IMR-90 (cell line): ENCODE data around the gene SPRED2. TPM values are rescaled to one million over a fixed set of nuclear protein-coding genes. Genes with fewer than 3 reads are reported as not detected.

Experiments used
- ATAC-seq: fragments of 200-7000 bp; cut with Tn5 transposase; 2 replicates; pipeline ENCODE4 v1.9.1; 2020; ENCODE audit warnings: low read depth, mild to moderate bottlenecking, moderate library complexity
- BruUV-seq: library from RNA; stranded (reverse); fragments of 400-500 nt; replicated peaks from 2 replicates; lab custom pipeline; 2021; lab: Mats Ljungman, UMichigan
- CTCF ChIA-PET: fragments of 300-600 bp; formaldehyde crosslinking; extraction: SDS; loops from one replicate; lab custom pipeline; 2021; ENCODE audit warnings: antibody characterized with exemption; lab: Yijun Ruan, JAX
- POLR2A ChIA-PET: fragments of 300-600 bp; sonication (Branson Sonifier 250); formaldehyde crosslinking; loops from one replicate; lab custom pipeline; 2022; ENCODE audit warnings: antibody characterized with exemption; ENCODE audit not compliant: unreplicated experiment; lab: Charles Lee
- DNase-seq: peaks from one replicate; pipeline ENCODE4 v3.0.0; 2013
- H2AFZ ChIP-seq: replicated peaks from 2 replicates; pipeline ENCODE3; 2013; ENCODE audit warnings: low read length, mild to moderate bottlenecking; ENCODE audit not compliant: poor library complexity
- H2AK5ac ChIP-seq: 2 replicates; pipeline ENCODE4 v1.6.1; 2013; ENCODE audit warnings: low read depth, low read length, inconsistent platforms
- H2AK9ac ChIP-seq: replicated peaks from 2 replicates; pipeline ENCODE3; 2013; ENCODE audit warnings: mild to moderate bottlenecking, low read depth, low read length, moderate library complexity; ENCODE audit not compliant: poor library complexity
- H2BK120ac ChIP-seq: 2 replicates; pipeline ENCODE4 v1.6.1; 2013; ENCODE audit warnings: low read depth, low read length, inconsistent platforms
- H2BK15ac ChIP-seq: 3 replicates; pipeline ENCODE4 v1.6.1; 2013; ENCODE audit warnings: low read depth, low read length, inconsistent platforms
- H2BK20ac ChIP-seq: 2 replicates; pipeline ENCODE4 v1.6.1; 2013; ENCODE audit warnings: low read depth, mild to moderate bottlenecking, inconsistent platforms, low read length, moderate library complexity
- H2BK5ac ChIP-seq: 2 replicates; pipeline ENCODE4 v1.6.1; 2013; ENCODE audit warnings: mild to moderate bottlenecking, low read depth, low read length, inconsistent platforms; ENCODE audit not compliant: poor library complexity, severe bottlenecking
- H3K14ac ChIP-seq: replicated peaks from 2 replicates; pipeline ENCODE4 v1.6.1; 2013; ENCODE audit warnings: low read depth, low read length, inconsistent platforms
- H3K18ac ChIP-seq: 2 replicates; pipeline ENCODE4 v1.6.1; 2013; ENCODE audit warnings: low read depth, low read length, control low read depth
- H3K23ac ChIP-seq: 2 replicates; pipeline ENCODE4 v1.6.1; 2013; ENCODE audit warnings: low read depth, low read length, inconsistent platforms
- H3K27ac ChIP-seq: 2 replicates; pipeline ENCODE4 v1.5.1; 2013; ENCODE audit warnings: mild to moderate bottlenecking, control low read depth, low read length; ENCODE audit not compliant: insufficient read depth
- H3K27me3 ChIP-seq: 2 replicates; pipeline ENCODE4 v1.6.1; 2013; ENCODE audit warnings: low read length; ENCODE audit not compliant: control insufficient read depth, insufficient read depth
- H3K36me3 ChIP-seq: 2 replicates; pipeline ENCODE4 v1.6.1; 2013; ENCODE audit warnings: low read length, mixed read lengths; ENCODE audit not compliant: control insufficient read depth, insufficient read depth
- H3K4ac ChIP-seq: 2 replicates; pipeline ENCODE4 v1.6.1; 2013; ENCODE audit warnings: low read depth, low read length, inconsistent platforms
- H3K4me1 ChIP-seq: 2 replicates; pipeline ENCODE4 v1.6.1; 2013; ENCODE audit warnings: low read length, mixed read lengths; ENCODE audit not compliant: control insufficient read depth, insufficient read depth
- H3K4me2 ChIP-seq: 2 replicates; pipeline ENCODE4 v1.6.1; 2013; ENCODE audit warnings: low read depth, mild to moderate bottlenecking, control low read depth, low read length, moderate library complexity
- H3K4me3 ChIP-seq: 2 replicates; pipeline ENCODE4 v1.5.1; 2013; ENCODE audit warnings: low read depth, mild to moderate bottlenecking, control low read depth, low read length, moderate library complexity; ENCODE audit not compliant: insufficient read depth
- H3K56ac ChIP-seq: 2 replicates; pipeline ENCODE4 v1.6.1; 2013; ENCODE audit warnings: low read length, inconsistent platforms; ENCODE audit not compliant: insufficient read depth; ENCODE audit errors: extremely low read depth
- H3K79me1 ChIP-seq, 2 experiments: 2 replicates each; pipeline ENCODE4 v1.6.1; 2013; ENCODE audit warnings: low read length in 2 of 2, inconsistent platforms in 1 of 2, low read depth in 1 of 2
- H3K9ac ChIP-seq: 2 replicates; pipeline ENCODE4 v1.6.1; 2013; ENCODE audit warnings: low read depth, low read length, control low read depth
- H3K9me1 ChIP-seq: 2 replicates; pipeline ENCODE4 v1.6.1; 2013; ENCODE audit warnings: low read length, inconsistent platforms; ENCODE audit not compliant: insufficient read depth
- H3K9me3 ChIP-seq: 2 replicates; pipeline ENCODE4 v1.6.1; 2013; ENCODE audit warnings: low read length; ENCODE audit not compliant: control insufficient read depth, insufficient read depth
- H4K20me1 ChIP-seq: 2 replicates; pipeline ENCODE4 v1.6.1; 2013; ENCODE audit warnings: low read length, inconsistent platforms; ENCODE audit not compliant: insufficient read depth
- H4K5ac ChIP-seq: 2 replicates; pipeline ENCODE4 v1.6.1; 2013; ENCODE audit warnings: mild to moderate bottlenecking, low read depth, low read length, control low read depth
- H4K8ac ChIP-seq, 2 experiments: 2 replicates each; pipeline ENCODE4 v1.6.1; 2013; ENCODE audit warnings: low read depth in 2 of 2, low read length in 2 of 2, control low read depth in 1 of 2, inconsistent platforms in 1 of 2
- H4K91ac ChIP-seq: 2 replicates; pipeline ENCODE4 v1.6.1; 2013; ENCODE audit warnings: low read depth, low read length, inconsistent platforms; ENCODE audit not compliant: insufficient read depth
- BHLHE40 ChIP-seq: fragments of 150-350 bp; IDR thresholded peaks from 2 replicates; pipeline ENCODE4 v1.6.1; 2016; ENCODE audit warnings: mild to moderate bottlenecking, low read depth, low read length
- CEBPB ChIP-seq: IDR thresholded peaks from 2 replicates; pipeline ENCODE4 v1.6.1; 2012; ENCODE audit warnings: low read depth, low read length, improper control_type of control experiment
- CHD1 ChIP-seq: IDR thresholded peaks from 2 replicates; pipeline ENCODE4 v1.6.1; 2012; ENCODE audit warnings: low read depth, low read length, improper control_type of control experiment
- CTCF ChIP-seq: conservative IDR thresholded peaks from 2 replicates; pipeline ENCODE4 v1.5.1; 2012; ENCODE audit warnings: mild to moderate bottlenecking, low read depth, low read length, improper control_type of control experiment
- FOS ChIP-seq: fragments of 150-350 bp; IDR thresholded peaks from 2 replicates; pipeline ENCODE4 v1.6.1; 2016; ENCODE audit warnings: low read depth, low read length
- MAFK ChIP-seq: IDR thresholded peaks from 2 replicates; pipeline ENCODE4 v1.6.1; 2012; ENCODE audit warnings: low read depth, low read length, improper control_type of control experiment
- MAZ ChIP-seq: IDR thresholded peaks from 2 replicates; pipeline ENCODE4 v1.6.1; 2012; ENCODE audit warnings: low read depth, mild to moderate bottlenecking, low read length, improper control_type of control experiment, moderate library complexity, borderline replicate concordance
- MXI1 ChIP-seq: IDR thresholded peaks from 2 replicates; pipeline ENCODE4 v1.6.1; 2012; ENCODE audit warnings: low read depth, mild to moderate bottlenecking, low read length, moderate library complexity, borderline replicate concordance
- NFE2L2 ChIP-seq: fragments of 150-350 bp; IDR thresholded peaks from 2 replicates; pipeline ENCODE4 v1.6.1; 2016; ENCODE audit warnings: low read depth, mild to moderate bottlenecking, low read length
- POLR2A ChIP-seq: IDR thresholded peaks from 2 replicates; pipeline ENCODE4 v1.6.1; 2012; ENCODE audit warnings: mild to moderate bottlenecking, low read depth, low read length
- RAD21 ChIP-seq: IDR thresholded peaks from 2 replicates; pipeline ENCODE4 v1.6.1; 2012; ENCODE audit warnings: low read length, improper control_type of control experiment
- RCOR1 ChIP-seq: IDR thresholded peaks from 2 replicates; pipeline ENCODE4 v1.6.1; 2012; ENCODE audit warnings: mild to moderate bottlenecking, low read length, improper control_type of control experiment; ENCODE audit not compliant: insufficient replicate concordance
- RFX5 ChIP-seq: IDR thresholded peaks from 2 replicates; pipeline ENCODE4 v1.8.0; 2012; ENCODE audit warnings: low read depth, mild to moderate bottlenecking, low read length, moderate library complexity
- SMC3 ChIP-seq: fragments of 150-350 bp; IDR thresholded peaks from 2 replicates; pipeline ENCODE4 v1.6.1; 2016; ENCODE audit warnings: low read depth, mild to moderate bottlenecking, antibody characterized with exemption, low read length, moderate library complexity
- WGBS, 2 experiments: methylation state at CpG; one replicate each; pipeline versions ENCODE4 v1.1.5 to v1.1.7; 2013; ENCODE audit warnings: missing lambda C conversion rate in 2 of 2; ENCODE audit not compliant: insufficient read length in 1 of 2; ENCODE audit errors: extremely low coverage in 2 of 2; 5-methylcytosine and 5-hydroxymethylcytosine counted together
- dilution Hi-C: fragments of 300-500 bp; cut with HindIII; formaldehyde crosslinking; loops from one replicate; pipeline ENCODE4 v1.14.3; 2018; ENCODE audit warnings: low sequenced_read_pairs; ENCODE audit not compliant: unreplicated experiment
- in situ Hi-C: fragments of 300-500 bp; cut with MboI; formaldehyde crosslinking; loops from 3 replicates; pipeline ENCODE4 v1.14.3; 2019; ENCODE audit warnings: low sequenced_read_pairs, inconsistent platforms, mixed read lengths
- intact Hi-C: fragments of 100-400 bp; cut with micrococcal nuclease; formaldehyde crosslinking; loops from 2 replicates; pipeline ENCODE4 v1.10.0; 2022
- polyA plus RNA-seq, 3 experiments: library from polyadenylated mRNA; depleted of rRNA; stranded (reverse); fragments of >200 nt; gene quantifications; 2 replicates each; pipeline ENCODE4 v1.2.3, GENCODE V29; 2012; ENCODE audit warnings: low replicate concordance in 1 of 3
- total RNA-seq: library from RNA; depleted of rRNA; stranded (reverse); fragments of >200 nt; gene quantifications from 2 replicates; pipeline ENCODE4 v1.2.3, GENCODE V29; 2012
- TF ChIP-seq, protein P1 (sequence below): fragments of 150-350 bp; IDR thresholded peaks from 2 replicates; pipeline ENCODE4 v1.6.1; 2017; ENCODE audit warnings: mild to moderate bottlenecking, antibody characterized with exemption, low read length, low read depth
- TF ChIP-seq, protein P2 (sequence below): fragments of 150-350 bp; IDR thresholded peaks from 2 replicates; pipeline ENCODE4 v1.6.1; 2016; ENCODE audit warnings: low read depth, mild to moderate bottlenecking, low read length, moderate library complexity, borderline replicate concordance

Gene SPRED2
- total and polyA plus RNA-seq, 2 of the 4 experiments (the other 2 are of a cell fraction), result 4.8 to 18.7 TPM

DNA sequence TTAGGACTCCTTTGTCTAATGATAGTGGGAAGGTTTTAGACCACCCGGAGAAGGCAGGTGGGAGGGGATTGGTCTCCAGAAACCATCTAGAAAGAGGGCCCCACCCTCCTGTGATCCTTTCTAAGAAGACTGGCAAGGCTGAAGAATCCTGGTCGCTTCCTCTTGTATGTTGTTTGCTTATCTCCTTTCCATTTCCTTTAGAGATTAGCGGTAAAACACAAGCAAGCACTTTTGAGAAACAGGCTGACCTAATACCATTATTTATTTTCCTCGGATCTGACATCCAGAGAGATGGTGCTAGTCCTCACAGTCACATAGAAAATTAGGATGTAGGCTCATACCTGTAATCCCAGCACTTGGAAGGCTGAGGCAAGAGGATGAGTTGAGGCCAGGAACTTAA is 45.2 kb upstream of the SPRED2 start:
- Histone ChIP-seq H3K9me1 (no peaks in the 10 kb centered on the region), H4K5ac (no peak overlapping the region), H4K8ac (no peak overlapping the region), H2BK5ac (no peak overlapping the region), H3K27me3 (no peaks in the 10 kb centered on the region; the same call in none of the 2 replicates), H3K9me3 (peaks cover 8% of the 10 kb centered on the region), H3K4me1 (no peaks in the 10 kb centered on the region), H3K23ac (no peak overlapping the region), H2BK120ac (no peak overlapping the region), H4K20me1 (no peaks in the 10 kb centered on the region), H2AFZ (no peak overlapping the region), H3K9ac (no peak overlapping the region), H3K4me3 (no peak overlapping the region), H3K4me2 (no peak overlapping the region), H3K27ac (no peak overlapping the region), H2BK20ac (no peak overlapping the region), H3K18ac (no peak overlapping the region), H3K14ac (no peak overlapping the region), H3K36me3 (no peaks in the 10 kb centered on the region), H2AK5ac (no peak overlapping the region), H2AK9ac (no peak overlapping the region), H2BK15ac (no peak overlapping the region), H3K4ac (no peak overlapping the region), H4K91ac (no peak overlapping the region), H3K79me1 (no peaks in the 10 kb centered on the region), H3K56ac (no peak overlapping the region)
- in situ Hi-C loops, result no loop called here
- dilution Hi-C loops, result no loop called here
- ChIA-PET CTCF (no interaction called here), POLR2A (interaction anchor here (0.6 kb wide), 1 partner anchor 223 kb away, joined by 3 read pairs; no protein-coding TSS in a partner anchor)
- intact Hi-C loops, result no loop called here
- ATAC-seq (no peak), DNase-seq (no peak)
- BruUV-seq, result no TSS peak
- TF ChIP-seq, protein P1, sequence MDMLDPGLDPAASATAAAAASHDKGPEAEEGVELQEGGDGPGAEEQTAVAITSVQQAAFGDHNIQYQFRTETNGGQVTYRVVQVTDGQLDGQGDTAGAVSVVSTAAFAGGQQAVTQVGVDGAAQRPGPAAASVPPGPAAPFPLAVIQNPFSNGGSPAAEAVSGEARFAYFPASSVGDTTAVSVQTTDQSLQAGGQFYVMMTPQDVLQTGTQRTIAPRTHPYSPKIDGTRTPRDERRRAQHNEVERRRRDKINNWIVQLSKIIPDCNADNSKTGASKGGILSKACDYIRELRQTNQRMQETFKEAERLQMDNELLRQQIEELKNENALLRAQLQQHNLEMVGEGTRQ, result no peak
- TF ChIP-seq RFX5, result no peak
- no peak for TF ChIP-seq MAFK
- TF ChIP-seq RCOR1, result no peak
- TF ChIP-seq POLR2A, result no peak
- TF ChIP-seq, protein P2, sequence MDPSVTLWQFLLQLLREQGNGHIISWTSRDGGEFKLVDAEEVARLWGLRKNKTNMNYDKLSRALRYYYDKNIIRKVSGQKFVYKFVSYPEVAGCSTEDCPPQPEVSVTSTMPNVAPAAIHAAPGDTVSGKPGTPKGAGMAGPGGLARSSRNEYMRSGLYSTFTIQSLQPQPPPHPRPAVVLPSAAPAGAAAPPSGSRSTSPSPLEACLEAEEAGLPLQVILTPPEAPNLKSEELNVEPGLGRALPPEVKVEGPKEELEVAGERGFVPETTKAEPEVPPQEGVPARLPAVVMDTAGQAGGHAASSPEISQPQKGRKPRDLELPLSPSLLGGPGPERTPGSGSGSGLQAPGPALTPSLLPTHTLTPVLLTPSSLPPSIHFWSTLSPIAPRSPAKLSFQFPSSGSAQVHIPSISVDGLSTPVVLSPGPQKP, result no peak
- no peak for TF ChIP-seq MAZ
- no peak for TF ChIP-seq CEBPB
- TF ChIP-seq FOS, result no peak
- TF ChIP-seq CTCF, result no peak
- no peak for TF ChIP-seq BHLHE40
- no peak for TF ChIP-seq NFE2L2
- no peak for TF ChIP-seq SMC3
- no peak for TF ChIP-seq CHD1
- TF ChIP-seq MXI1, result no peak
- TF ChIP-seq RAD21, result no peak
- no CpG with 5 or more reads among the region's 4 CpGs for WGBS, 2 experiments
